IMR-90 (cell line): Measurements from ENCODE around the gene ANKRD44. TPM values are rescaled to one million over a fixed set of nuclear protein-coding genes. Genes with fewer than 3 reads are reported as not detected.

Source experiments
- ATAC-seq: fragments of 200-7000 bp; cut with Tn5 transposase; 2 replicates; pipeline ENCODE4 v1.9.1; 2020; ENCODE audit warnings: low read depth, mild to moderate bottlenecking, moderate library complexity
- BruUV-seq: library from RNA; stranded (reverse); fragments of 400-500 nt; replicated peaks from 2 replicates; lab custom pipeline; 2021; lab: Mats Ljungman, UMichigan
- CTCF ChIA-PET: fragments of 300-600 bp; formaldehyde crosslinking; extraction: SDS; loops from one replicate; lab custom pipeline; 2021; ENCODE audit warnings: antibody characterized with exemption; lab: Yijun Ruan, JAX
- POLR2A ChIA-PET: fragments of 300-600 bp; sonication (Branson Sonifier 250); formaldehyde crosslinking; loops from one replicate; lab custom pipeline; 2022; ENCODE audit warnings: antibody characterized with exemption; ENCODE audit not compliant: unreplicated experiment; lab: Charles Lee
- DNase-seq: peaks from one replicate; pipeline ENCODE4 v3.0.0; 2013
- H2AFZ ChIP-seq: replicated peaks from 2 replicates; pipeline ENCODE3; 2013; ENCODE audit warnings: low read length, mild to moderate bottlenecking; ENCODE audit not compliant: poor library complexity
- H2AK5ac ChIP-seq: 2 replicates; pipeline ENCODE4 v1.6.1; 2013; ENCODE audit warnings: low read depth, low read length, inconsistent platforms
- H2AK9ac ChIP-seq: replicated peaks from 2 replicates; pipeline ENCODE3; 2013; ENCODE audit warnings: mild to moderate bottlenecking, low read depth, low read length, moderate library complexity; ENCODE audit not compliant: poor library complexity
- H2BK120ac ChIP-seq: 2 replicates; pipeline ENCODE4 v1.6.1; 2013; ENCODE audit warnings: low read depth, low read length, inconsistent platforms
- H2BK15ac ChIP-seq: 3 replicates; pipeline ENCODE4 v1.6.1; 2013; ENCODE audit warnings: low read depth, low read length, inconsistent platforms
- H2BK20ac ChIP-seq: 2 replicates; pipeline ENCODE4 v1.6.1; 2013; ENCODE audit warnings: low read depth, mild to moderate bottlenecking, inconsistent platforms, low read length, moderate library complexity
- H2BK5ac ChIP-seq: 2 replicates; pipeline ENCODE4 v1.6.1; 2013; ENCODE audit warnings: mild to moderate bottlenecking, low read depth, low read length, inconsistent platforms; ENCODE audit not compliant: poor library complexity, severe bottlenecking
- H3K14ac ChIP-seq: replicated peaks from 2 replicates; pipeline ENCODE4 v1.6.1; 2013; ENCODE audit warnings: low read depth, low read length, inconsistent platforms
- H3K18ac ChIP-seq: 2 replicates; pipeline ENCODE4 v1.6.1; 2013; ENCODE audit warnings: low read depth, low read length, control low read depth
- H3K23ac ChIP-seq: 2 replicates; pipeline ENCODE4 v1.6.1; 2013; ENCODE audit warnings: low read depth, low read length, inconsistent platforms
- H3K27ac ChIP-seq: 2 replicates; pipeline ENCODE4 v1.5.1; 2013; ENCODE audit warnings: mild to moderate bottlenecking, control low read depth, low read length; ENCODE audit not compliant: insufficient read depth
- H3K27me3 ChIP-seq: 2 replicates; pipeline ENCODE4 v1.6.1; 2013; ENCODE audit warnings: low read length; ENCODE audit not compliant: control insufficient read depth, insufficient read depth
- H3K36me3 ChIP-seq: 2 replicates; pipeline ENCODE4 v1.6.1; 2013; ENCODE audit warnings: low read length, mixed read lengths; ENCODE audit not compliant: control insufficient read depth, insufficient read depth
- H3K4ac ChIP-seq: 2 replicates; pipeline ENCODE4 v1.6.1; 2013; ENCODE audit warnings: low read depth, low read length, inconsistent platforms
- H3K4me1 ChIP-seq: 2 replicates; pipeline ENCODE4 v1.6.1; 2013; ENCODE audit warnings: low read length, mixed read lengths; ENCODE audit not compliant: control insufficient read depth, insufficient read depth
- H3K4me2 ChIP-seq: 2 replicates; pipeline ENCODE4 v1.6.1; 2013; ENCODE audit warnings: low read depth, mild to moderate bottlenecking, control low read depth, low read length, moderate library complexity
- H3K4me3 ChIP-seq: 2 replicates; pipeline ENCODE4 v1.5.1; 2013; ENCODE audit warnings: low read depth, mild to moderate bottlenecking, control low read depth, low read length, moderate library complexity; ENCODE audit not compliant: insufficient read depth
- H3K56ac ChIP-seq: 2 replicates; pipeline ENCODE4 v1.6.1; 2013; ENCODE audit warnings: low read length, inconsistent platforms; ENCODE audit not compliant: insufficient read depth; ENCODE audit errors: extremely low read depth
- H3K79me1 ChIP-seq, 2 experiments: 2 replicates each; pipeline ENCODE4 v1.6.1; 2013; ENCODE audit warnings: low read length in 2 of 2, inconsistent platforms in 1 of 2, low read depth in 1 of 2
- H3K9ac ChIP-seq: 2 replicates; pipeline ENCODE4 v1.6.1; 2013; ENCODE audit warnings: low read depth, low read length, control low read depth
- H3K9me1 ChIP-seq: 2 replicates; pipeline ENCODE4 v1.6.1; 2013; ENCODE audit warnings: low read length, inconsistent platforms; ENCODE audit not compliant: insufficient read depth
- H3K9me3 ChIP-seq: 2 replicates; pipeline ENCODE4 v1.6.1; 2013; ENCODE audit warnings: low read length; ENCODE audit not compliant: control insufficient read depth, insufficient read depth
- H4K20me1 ChIP-seq: 2 replicates; pipeline ENCODE4 v1.6.1; 2013; ENCODE audit warnings: low read length, inconsistent platforms; ENCODE audit not compliant: insufficient read depth
- H4K5ac ChIP-seq: 2 replicates; pipeline ENCODE4 v1.6.1; 2013; ENCODE audit warnings: mild to moderate bottlenecking, low read depth, low read length, control low read depth
- H4K8ac ChIP-seq, 2 experiments: 2 replicates each; pipeline ENCODE4 v1.6.1; 2013; ENCODE audit warnings: low read depth in 2 of 2, low read length in 2 of 2, control low read depth in 1 of 2, inconsistent platforms in 1 of 2
- H4K91ac ChIP-seq: 2 replicates; pipeline ENCODE4 v1.6.1; 2013; ENCODE audit warnings: low read depth, low read length, inconsistent platforms; ENCODE audit not compliant: insufficient read depth
- RCOR1 ChIP-seq: IDR thresholded peaks from 2 replicates; pipeline ENCODE4 v1.6.1; 2012; ENCODE audit warnings: mild to moderate bottlenecking, low read length, improper control_type of control experiment; ENCODE audit not compliant: insufficient replicate concordance
- WGBS, 2 experiments: methylation state at CpG; one replicate each; pipeline versions ENCODE4 v1.1.5 to v1.1.7; 2013; ENCODE audit warnings: missing lambda C conversion rate in 2 of 2; ENCODE audit not compliant: insufficient read length in 1 of 2; ENCODE audit errors: extremely low coverage in 2 of 2; 5-methylcytosine and 5-hydroxymethylcytosine counted together
- dilution Hi-C: fragments of 300-500 bp; cut with HindIII; formaldehyde crosslinking; loops from one replicate; pipeline ENCODE4 v1.14.3; 2018; ENCODE audit warnings: low sequenced_read_pairs; ENCODE audit not compliant: unreplicated experiment
- in situ Hi-C: fragments of 300-500 bp; cut with MboI; formaldehyde crosslinking; loops from 3 replicates; pipeline ENCODE4 v1.14.3; 2019; ENCODE audit warnings: low sequenced_read_pairs, inconsistent platforms, mixed read lengths
- intact Hi-C: fragments of 100-400 bp; cut with micrococcal nuclease; formaldehyde crosslinking; loops from 2 replicates; pipeline ENCODE4 v1.10.0; 2022
- polyA plus RNA-seq, 3 experiments: library from polyadenylated mRNA; depleted of rRNA; stranded (reverse); fragments of >200 nt; gene quantifications; 2 replicates each; pipeline ENCODE4 v1.2.3, GENCODE V29; 2012; ENCODE audit warnings: low replicate concordance in 1 of 3
- total RNA-seq: library from RNA; depleted of rRNA; stranded (reverse); fragments of >200 nt; gene quantifications from 2 replicates; pipeline ENCODE4 v1.2.3, GENCODE V29; 2012
- TF ChIP-seq, protein P1 (sequence below): fragments of 150-350 bp; IDR thresholded peaks from 2 replicates; pipeline ENCODE4 v1.6.1; 2017; ENCODE audit warnings: mild to moderate bottlenecking, antibody characterized with exemption, low read length, low read depth

ANKRD44 gene
- total and polyA plus RNA-seq, 2 of the 4 experiments (the other 2 are of a cell fraction): 5.2 to 15.6 TPM

GRCh38 chr2:197354169-197354558 is 43.6 kb upstream of the ANKRD44 start:
- 60% methylated on average over 1 of the region's 4 CpGs; no CpG with 5 or more reads in 1 of the 2 experiments for WGBS, 2 experiments
- no peak overlapping the region for H2BK120ac ChIP-seq
- CTCF ChIA-PET: no interaction called here
- H3K4me2 ChIP-seq: no peak overlapping the region
- in situ Hi-C loops (no loop called here), dilution Hi-C loops (no loop called here), intact Hi-C loops (no loop called here)
- no peak overlapping the region for H3K56ac ChIP-seq
- no peak overlapping the region for H4K5ac ChIP-seq
- H3K27ac ChIP-seq: no peak overlapping the region
- no peak overlapping the region for H4K91ac ChIP-seq
- no peak overlapping the region for H3K4ac ChIP-seq
- H2AK5ac ChIP-seq: no peak overlapping the region
- no peak overlapping the region for H3K18ac ChIP-seq
- no peak overlapping the region for H2BK15ac ChIP-seq
- no peak for ATAC-seq
- no peaks in the 10 kb centered on the region for H3K9me1 ChIP-seq
- H4K8ac ChIP-seq: no peak overlapping the region
- H2AK9ac ChIP-seq: no peak overlapping the region
- H3K23ac ChIP-seq: no peak overlapping the region
- DNase-seq: no peak
- H2BK20ac ChIP-seq: no peak overlapping the region
- no peak overlapping the region for H2BK5ac ChIP-seq
- POLR2A ChIA-PET: no interaction called here
- H3K4me1 ChIP-seq: no peaks in the 10 kb centered on the region
- no peaks in the 10 kb centered on the region for H3K36me3 ChIP-seq
- no peaks in the 10 kb centered on the region for H4K20me1 ChIP-seq
- H2AFZ ChIP-seq: no peak overlapping the region
- H3K14ac ChIP-seq: no peak overlapping the region
- H3K9ac ChIP-seq: no peak overlapping the region
- no peak overlapping the region for H3K4me3 ChIP-seq
- no peaks in the 10 kb centered on the region for H3K79me1 ChIP-seq
- no TSS peak for BruUV-seq
- TF ChIP-seq, protein P1, sequence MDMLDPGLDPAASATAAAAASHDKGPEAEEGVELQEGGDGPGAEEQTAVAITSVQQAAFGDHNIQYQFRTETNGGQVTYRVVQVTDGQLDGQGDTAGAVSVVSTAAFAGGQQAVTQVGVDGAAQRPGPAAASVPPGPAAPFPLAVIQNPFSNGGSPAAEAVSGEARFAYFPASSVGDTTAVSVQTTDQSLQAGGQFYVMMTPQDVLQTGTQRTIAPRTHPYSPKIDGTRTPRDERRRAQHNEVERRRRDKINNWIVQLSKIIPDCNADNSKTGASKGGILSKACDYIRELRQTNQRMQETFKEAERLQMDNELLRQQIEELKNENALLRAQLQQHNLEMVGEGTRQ: no peak
- no peak for TF ChIP-seq RCOR1
- no peaks in the 10 kb centered on the region for H3K9me3 ChIP-seq
- H3K27me3 ChIP-seq: no peaks in the 10 kb centered on the region
